KMS-11 (cell line): ENCODE data around the gene FSTL5.

ENCODE experiments used
- H2AFZ ChIP-seq: fragments of 200-600 bp; sonication (generic); 2 replicates; pipeline ENCODE4 v1.6.1; 2016; ENCODE audit warnings: antibody characterized with exemption, mixed run types, low read depth
- H3K27ac ChIP-seq: fragments of 200-600 bp; sonication (generic); 2 replicates; pipeline ENCODE4 v1.6.1; 2016; ENCODE audit warnings: mild to moderate bottlenecking, mixed run types
- H3K27me3 ChIP-seq: fragments of 200-600 bp; sonication (generic); 2 replicates; pipeline ENCODE4 v1.6.1; 2017; ENCODE audit warnings: mild to moderate bottlenecking, low read depth, mixed run types, moderate library complexity; ENCODE audit not compliant: insufficient read depth
- H3K36me3 ChIP-seq: fragments of 200-600 bp; sonication (generic); 2 replicates; pipeline ENCODE4 v1.6.1; 2017; ENCODE audit warnings: mild to moderate bottlenecking, mixed run types; ENCODE audit not compliant: insufficient read depth
- H3K4me1 ChIP-seq: fragments of 200-600 bp; sonication (generic); 2 replicates; pipeline ENCODE4 v1.6.1; 2016; ENCODE audit warnings: mild to moderate bottlenecking, low read depth, mixed run types; ENCODE audit not compliant: poor library complexity, severe bottlenecking
- H3K4me2 ChIP-seq: fragments of 200-600 bp; sonication (generic); 2 replicates; pipeline ENCODE4 v1.7.0; 2016; ENCODE audit warnings: mild to moderate bottlenecking, mixed run types
- H3K4me3 ChIP-seq: fragments of 200-600 bp; sonication (generic); IDR thresholded peaks from 2 replicates; pipeline ENCODE4 v1.6.1; 2017; ENCODE audit warnings: low read depth, low read length, mixed read lengths; ENCODE audit not compliant: insufficient read depth
- H3K79me2 ChIP-seq: fragments of 200-600 bp; sonication (generic); 2 replicates; pipeline ENCODE4 v1.6.1; 2016; ENCODE audit warnings: low read depth, mixed run types; ENCODE audit not compliant: insufficient read depth
- H3K9ac ChIP-seq: fragments of 200-600 bp; sonication (generic); 2 replicates; pipeline ENCODE4 v1.6.1; 2016; ENCODE audit warnings: mild to moderate bottlenecking, mixed run types
- H4K20me1 ChIP-seq: fragments of 200-600 bp; sonication (generic); 2 replicates; pipeline ENCODE4 v1.6.1; 2016; ENCODE audit warnings: mild to moderate bottlenecking, mixed run types; ENCODE audit not compliant: insufficient read depth
- TF ChIP-seq, protein P1 (sequence below): fragments of 200-600 bp; sonication (generic); conservative IDR thresholded peaks from 2 replicates; pipeline ENCODE4 v1.6.1; 2017; ENCODE audit warnings: low read depth, mild to moderate bottlenecking, antibody characterized with exemption, low read length, moderate library complexity, mixed read lengths

Gene FSTL5

DNA sequence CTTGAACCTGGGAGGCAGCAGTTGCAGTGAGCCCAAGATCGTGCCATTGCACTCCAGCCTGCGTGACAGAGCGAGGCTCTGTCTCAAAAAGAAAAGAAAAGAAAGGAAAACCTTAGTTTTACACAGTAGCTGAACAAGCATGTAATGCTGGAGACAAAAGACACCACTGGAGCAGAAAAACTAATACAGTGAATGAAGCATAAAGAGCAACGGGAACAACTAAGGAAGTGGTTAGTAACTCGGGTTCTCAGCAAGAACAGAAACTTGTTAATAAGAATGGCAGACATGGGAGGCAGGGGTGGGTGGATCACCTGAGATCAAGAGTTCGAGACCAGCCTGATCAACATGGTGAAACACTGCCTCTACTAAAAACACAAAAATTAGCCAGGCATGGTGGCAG is 263.7 kb downstream of the FSTL5 start:
- H2AFZ ChIP-seq = no peak overlapping the region
- TF ChIP-seq, protein P1, sequence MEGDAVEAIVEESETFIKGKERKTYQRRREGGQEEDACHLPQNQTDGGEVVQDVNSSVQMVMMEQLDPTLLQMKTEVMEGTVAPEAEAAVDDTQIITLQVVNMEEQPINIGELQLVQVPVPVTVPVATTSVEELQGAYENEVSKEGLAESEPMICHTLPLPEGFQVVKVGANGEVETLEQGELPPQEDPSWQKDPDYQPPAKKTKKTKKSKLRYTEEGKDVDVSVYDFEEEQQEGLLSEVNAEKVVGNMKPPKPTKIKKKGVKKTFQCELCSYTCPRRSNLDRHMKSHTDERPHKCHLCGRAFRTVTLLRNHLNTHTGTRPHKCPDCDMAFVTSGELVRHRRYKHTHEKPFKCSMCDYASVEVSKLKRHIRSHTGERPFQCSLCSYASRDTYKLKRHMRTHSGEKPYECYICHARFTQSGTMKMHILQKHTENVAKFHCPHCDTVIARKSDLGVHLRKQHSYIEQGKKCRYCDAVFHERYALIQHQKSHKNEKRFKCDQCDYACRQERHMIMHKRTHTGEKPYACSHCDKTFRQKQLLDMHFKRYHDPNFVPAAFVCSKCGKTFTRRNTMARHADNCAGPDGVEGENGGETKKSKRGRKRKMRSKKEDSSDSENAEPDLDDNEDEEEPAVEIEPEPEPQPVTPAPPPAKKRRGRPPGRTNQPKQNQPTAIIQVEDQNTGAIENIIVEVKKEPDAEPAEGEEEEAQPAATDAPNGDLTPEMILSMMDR = no peak
- no peaks in the 10 kb centered on the region for H4K20me1 ChIP-seq
- H3K27ac ChIP-seq = no peak overlapping the region
- H3K4me3 ChIP-seq = no peak overlapping the region
- H3K27me3 ChIP-seq = no peaks in the 10 kb centered on the region
- H3K9ac ChIP-seq = no peak overlapping the region
- no peaks in the 10 kb centered on the region for H3K4me1 ChIP-seq
- H3K79me2 ChIP-seq = no peaks in the 10 kb centered on the region
- H3K36me3 ChIP-seq = no peaks in the 10 kb centered on the region
- H3K4me2 ChIP-seq = no peak overlapping the region

GRCh38 chr4:161894493-161895167 is 269.2 kb downstream of the FSTL5 start:
- H3K9ac ChIP-seq = no peak overlapping the region
- H4K20me1 ChIP-seq = no peaks in the 10 kb centered on the region
- no peaks in the 10 kb centered on the region for H3K36me3 ChIP-seq
- no peak overlapping the region for H3K27ac ChIP-seq
- H3K27me3 ChIP-seq = no peaks in the 10 kb centered on the region
- TF ChIP-seq, protein P1 = no peak
- no peaks in the 10 kb centered on the region for H3K79me2 ChIP-seq
- no peak overlapping the region for H3K4me2 ChIP-seq
- H2AFZ ChIP-seq = no peak overlapping the region
- H3K4me1 ChIP-seq = peaks cover 7% of the 10 kb centered on the region
- no peak overlapping the region for H3K4me3 ChIP-seq

GRCh38 chr4:161894014-161894413 is 269.8 kb downstream of the FSTL5 start:
- H3K27ac ChIP-seq = no peak overlapping the region
- H3K36me3 ChIP-seq = no peaks in the 10 kb centered on the region
- H3K27me3 ChIP-seq = no peaks in the 10 kb centered on the region
- H3K4me2 ChIP-seq = no peak overlapping the region
- H3K4me3 ChIP-seq = no peak overlapping the region
- H3K4me1 ChIP-seq = peaks cover 7% of the 10 kb centered on the region
- H3K9ac ChIP-seq = no peak overlapping the region
- H4K20me1 ChIP-seq = no peaks in the 10 kb centered on the region
- TF ChIP-seq, protein P1 = no peak
- no peaks in the 10 kb centered on the region for H3K79me2 ChIP-seq
- no peak overlapping the region for H2AFZ ChIP-seq

- no peak overlapping the region for H3K4me3 ChIP-seq
- no peak overlapping the region for H3K27ac ChIP-seq
- H3K36me3 ChIP-seq = no peaks in the 10 kb centered on the region
- H3K4me1 ChIP-seq = peaks cover 7% of the 10 kb centered on the region
- no peaks in the 10 kb centered on the region for H3K27me3 ChIP-seq
- H4K20me1 ChIP-seq = no peaks in the 10 kb centered on the region
- H3K9ac ChIP-seq = no peak overlapping the region
- H3K79me2 ChIP-seq = no peaks in the 10 kb centered on the region
- TF ChIP-seq, protein P1 = no peak
- H2AFZ ChIP-seq = no peak overlapping the region
- no peak overlapping the region for H3K4me2 ChIP-seq
These were observed 270.2 kb downstream of the FSTL5 start for GRCh38 chr4:161893566-161893965.
